NCI-H2081 treated with DMSO at 0.1 percent for 48 hours (cell line): ENCODE results near the gene CADM1.

Source experiments
- DNase-seq: peaks from one replicate; lab custom pipeline; 2025; lab: John Stamatoyannopoulos, UW

CADM1 gene

DNA sequence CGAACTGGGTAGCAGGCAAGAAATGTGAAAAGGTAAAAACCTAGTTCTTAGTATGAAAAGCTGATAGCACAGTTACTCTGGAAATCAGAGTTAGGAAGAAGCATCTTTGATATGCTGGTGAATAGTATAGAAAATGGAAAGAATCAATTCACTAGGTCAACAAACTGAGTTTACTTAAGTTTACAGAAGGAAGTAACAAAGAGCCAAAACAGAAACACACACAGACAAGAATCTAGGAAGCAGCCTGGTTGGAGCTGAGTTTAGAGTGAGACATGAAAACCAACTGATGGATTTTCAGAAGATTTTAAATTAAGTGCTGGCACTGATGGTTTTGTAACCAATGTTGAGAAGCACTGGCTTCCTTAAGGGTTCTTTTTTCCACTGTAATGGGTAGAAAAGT is 296.3 kb downstream of the CADM1 start:
- DNase-seq: no peak

- no peak for DNase-seq
Observed at GRCh38 chr11:115207166-115207591, 297.0 kb downstream of the CADM1 start.

GRCh38 chr11:115206365-115207022 is 297.7 kb downstream of the CADM1 start:
- no peak for DNase-seq

DNA sequence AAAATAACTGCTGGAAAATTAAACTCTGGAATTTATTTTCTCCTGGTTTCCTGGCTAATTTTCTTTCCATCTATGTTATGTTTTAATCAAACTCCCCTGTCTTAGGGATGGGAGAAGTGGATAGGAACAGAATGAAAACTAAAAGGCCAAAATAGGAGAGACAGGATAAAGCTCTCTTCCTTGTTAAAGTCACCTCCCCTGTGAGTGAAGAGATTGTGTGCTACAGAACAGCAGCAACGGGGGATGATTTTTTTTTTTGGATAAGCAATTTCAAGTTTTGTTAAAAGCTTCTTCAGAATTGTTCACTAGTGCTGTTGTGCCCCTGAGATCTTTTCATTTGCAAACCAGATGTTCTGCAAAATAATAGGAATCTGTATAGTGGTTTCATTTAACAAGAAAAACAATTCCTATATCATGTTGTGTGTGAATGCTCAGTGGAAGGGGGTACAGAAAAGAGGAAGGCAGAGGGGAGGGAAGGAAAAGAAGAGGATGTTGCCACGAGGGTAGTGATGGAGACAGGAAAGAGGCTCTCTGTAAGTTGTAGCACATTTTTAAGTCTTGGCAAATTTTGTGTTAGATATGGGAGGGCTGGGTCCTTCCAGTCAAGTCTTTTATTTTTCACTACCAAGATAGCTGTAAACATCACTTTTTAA is 301.2 kb downstream of the CADM1 start:
- no peak for DNase-seq

- no peak for DNase-seq
Observed at GRCh38 chr11:115202074-115202473, 302.1 kb downstream of the CADM1 start.

GRCh38 chr11:115201111-115201792 is 303.0 kb downstream of the CADM1 start:
- DNase-seq: no peak

DNA sequence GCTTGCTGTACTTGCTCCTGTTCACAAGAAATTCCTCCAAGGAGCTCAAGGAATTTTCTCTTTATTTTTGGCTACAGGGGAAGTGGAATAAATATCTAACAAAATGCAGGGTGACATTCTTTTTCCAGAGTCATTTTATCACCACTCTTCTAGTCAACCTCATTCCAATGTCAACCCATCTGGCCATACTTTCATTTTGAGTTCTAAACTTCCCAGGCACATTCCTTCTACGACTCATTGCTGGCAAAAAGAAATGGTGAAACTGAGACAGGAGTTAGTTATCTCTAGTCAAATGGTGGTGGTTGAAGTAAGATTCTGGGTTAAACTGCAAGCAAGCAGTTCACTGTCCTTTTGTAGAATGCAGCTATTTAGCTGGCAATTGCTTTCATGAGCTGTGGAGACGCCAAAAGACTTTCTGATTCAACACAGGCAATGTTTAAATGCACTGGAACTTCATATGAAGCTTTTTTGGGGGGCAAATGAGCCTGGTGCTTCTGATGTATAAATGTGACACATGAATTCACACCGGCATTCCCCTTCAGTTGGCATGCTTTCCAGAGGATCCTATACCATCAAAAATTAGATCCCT is 304.6 kb downstream of the CADM1 start:
- DNase-seq: no peak

DNA sequence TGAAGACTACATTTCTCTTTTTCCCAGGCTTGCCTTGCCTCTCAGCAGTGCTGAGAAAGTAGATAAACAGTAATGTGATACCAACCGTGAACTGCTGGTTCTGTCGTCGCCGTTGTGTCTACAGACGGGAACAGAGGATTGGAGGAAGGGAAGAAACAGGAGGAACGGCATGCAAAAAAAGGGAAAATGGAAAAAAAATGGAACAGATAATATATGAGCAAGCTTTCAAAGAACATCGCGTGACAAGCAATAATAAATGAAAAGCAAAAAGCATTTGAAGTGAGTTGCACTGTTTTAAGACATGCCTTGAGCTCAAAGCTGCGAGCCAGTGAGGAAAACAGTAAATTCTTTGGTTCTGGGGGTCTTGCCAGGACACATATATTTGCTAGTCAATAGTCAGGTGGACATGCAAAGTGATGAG is 305.9 kb downstream of the CADM1 start:
- no peak for DNase-seq

GRCh38 chr11:115197433-115197832 is 306.8 kb downstream of the CADM1 start:
- DNase-seq: no peak

- DNase-seq: no peak
Observed at GRCh38 chr11:115197031-115197430, 307.2 kb downstream of the CADM1 start.

- DNase-seq: no peak
Observed at GRCh38 chr11:115194802-115195110, 309.5 kb downstream of the CADM1 start.

DNA sequence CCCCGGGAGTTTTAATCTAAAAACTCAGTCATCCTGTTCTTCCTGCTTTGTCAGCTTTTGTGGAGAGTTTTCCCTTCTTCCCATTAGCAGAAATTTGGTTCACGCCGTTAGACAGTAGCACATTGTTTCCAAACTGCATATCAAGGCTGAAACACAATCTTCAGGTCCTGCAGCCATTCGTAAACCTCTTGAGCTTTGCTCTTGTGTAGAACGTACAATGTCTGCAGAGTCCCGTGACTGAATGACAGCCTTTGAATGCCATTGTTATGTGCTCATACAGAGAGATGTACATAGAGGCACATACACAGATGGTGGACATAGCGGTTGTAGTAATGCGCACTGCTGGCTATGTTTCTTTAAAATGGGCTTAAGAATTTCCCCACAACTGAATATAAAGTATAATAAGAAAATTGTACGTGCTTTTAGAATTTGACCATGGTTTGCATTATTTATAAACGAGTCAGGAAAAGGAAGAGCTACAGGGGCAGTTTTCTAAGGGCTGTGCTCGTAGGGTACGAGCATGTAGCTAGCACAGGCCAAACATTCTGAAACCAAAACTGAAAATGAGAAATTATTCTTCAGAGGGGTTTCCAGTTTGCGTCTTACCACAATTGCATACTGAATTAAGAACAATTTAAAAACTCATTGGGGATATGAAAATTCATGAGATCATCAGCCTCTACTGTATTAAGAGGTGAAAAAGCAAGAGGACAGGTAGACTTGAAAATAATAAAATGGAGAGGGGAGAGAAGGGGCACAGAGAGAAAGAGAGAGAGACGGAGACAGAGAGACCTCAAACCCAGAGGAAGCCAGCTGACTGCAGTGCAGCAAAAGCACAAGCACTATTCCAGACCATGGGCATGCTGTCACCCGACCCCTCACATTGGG is 310.1 kb downstream of the CADM1 start:
- DNase-seq: no peak

DNA sequence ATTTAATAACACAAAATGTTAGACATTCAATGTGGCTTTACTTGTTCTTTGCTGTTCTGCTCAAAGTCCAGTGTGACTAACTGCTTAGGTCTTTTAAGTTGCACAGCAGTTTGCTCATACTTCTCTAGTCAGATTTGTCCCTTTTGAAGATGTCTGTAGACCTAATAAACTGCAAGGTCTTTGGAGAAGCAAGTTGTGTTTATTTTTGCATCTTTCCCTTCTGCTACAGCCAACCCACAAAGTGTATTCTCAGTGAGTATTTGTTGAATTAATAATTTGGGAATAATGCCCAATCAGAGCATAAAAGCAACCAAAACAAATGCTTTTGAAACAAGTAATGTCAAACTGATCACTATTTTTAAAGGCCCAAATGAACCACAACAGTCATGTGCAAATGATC is 312.5 kb downstream of the CADM1 start:
- no peak for DNase-seq

- DNase-seq: no peak
Observed at GRCh38 chr11:115190196-115190595, 314.0 kb downstream of the CADM1 start.

GRCh38 chr11:115188898-115189278 is 315.3 kb downstream of the CADM1 start:
- no peak for DNase-seq

DNA sequence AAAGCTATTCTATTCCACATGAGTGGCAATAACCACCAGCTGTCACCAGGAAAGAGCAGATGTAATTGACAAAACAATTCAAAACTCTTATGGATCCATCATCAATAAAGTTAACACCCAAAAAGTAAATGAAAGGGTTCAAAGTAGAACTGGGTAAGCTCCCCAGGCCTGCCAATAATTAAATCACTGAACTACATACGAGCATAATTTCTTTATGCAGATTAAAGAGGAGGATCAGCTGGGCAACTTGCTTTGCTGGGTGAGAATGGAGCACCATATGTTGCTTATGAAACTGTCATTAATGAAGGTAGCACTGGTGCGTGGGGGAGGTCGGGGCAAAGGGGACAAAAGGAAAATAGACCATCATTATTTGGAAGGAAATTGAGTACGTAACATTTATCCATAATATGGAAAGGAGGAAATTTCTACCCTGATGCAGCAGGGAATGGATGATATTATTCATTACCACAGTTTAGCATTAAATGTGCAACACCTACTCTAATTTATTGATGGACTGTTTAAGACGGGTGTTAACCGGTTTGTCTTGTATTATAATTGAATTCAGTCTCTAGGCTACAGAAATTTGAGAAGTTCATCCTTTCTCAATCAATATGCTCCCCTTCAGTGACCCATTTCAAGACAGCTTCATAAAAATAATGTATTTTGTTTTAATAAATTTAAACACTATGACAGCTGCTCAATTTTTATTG is 315.9 kb downstream of the CADM1 start:
- no peak for DNase-seq

GRCh38 chr11:115185931-115186330 is 318.3 kb downstream of the CADM1 start:
- DNase-seq: no peak

- no peak for DNase-seq
Observed at GRCh38 chr11:115185507-115185906, 318.7 kb downstream of the CADM1 start.

- DNase-seq: no peak
Observed at GRCh38 chr11:115184901-115185300, 319.3 kb downstream of the CADM1 start.

DNA sequence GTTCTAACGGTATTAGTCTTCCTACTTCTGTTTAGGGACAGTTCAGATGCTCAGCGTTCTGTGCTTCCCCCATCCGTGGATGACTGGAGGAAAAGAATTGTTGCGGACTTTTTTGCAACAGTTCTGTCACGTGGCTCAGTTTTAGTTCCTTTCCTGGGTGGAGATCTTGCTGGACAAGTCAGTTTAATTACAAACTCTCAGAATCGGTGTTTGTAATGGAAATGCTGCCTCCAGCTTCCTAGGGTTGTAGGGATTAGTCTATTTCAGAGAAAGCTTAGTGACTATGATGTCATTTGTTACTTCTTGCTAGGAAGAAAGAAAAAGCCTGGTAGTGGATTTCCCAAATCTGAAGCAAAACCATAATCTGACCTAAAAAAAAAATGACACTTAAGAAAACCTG is 320.4 kb downstream of the CADM1 start:
- no peak for DNase-seq

GRCh38 chr11:115183136-115183535 is 321.1 kb downstream of the CADM1 start:
- no peak for DNase-seq
